GM19395 (cell line): Measurements from ENCODE around the gene NEU1.
"Not testable (repeated sequence)": the region's sequence is repeated elsewhere in the genome, so short reads cannot be mapped to it uniquely, and the experiment has no call there.

Experiments
- ATAC-seq: cut with Tn5 transposase; IDR thresholded peaks from one replicate; pipeline ENCODE4 v1.9.1; 2021; ENCODE audit warnings: mild to moderate bottlenecking, moderate library complexity; ENCODE audit not compliant: unreplicated experiment

NEU1 gene

DNA sequence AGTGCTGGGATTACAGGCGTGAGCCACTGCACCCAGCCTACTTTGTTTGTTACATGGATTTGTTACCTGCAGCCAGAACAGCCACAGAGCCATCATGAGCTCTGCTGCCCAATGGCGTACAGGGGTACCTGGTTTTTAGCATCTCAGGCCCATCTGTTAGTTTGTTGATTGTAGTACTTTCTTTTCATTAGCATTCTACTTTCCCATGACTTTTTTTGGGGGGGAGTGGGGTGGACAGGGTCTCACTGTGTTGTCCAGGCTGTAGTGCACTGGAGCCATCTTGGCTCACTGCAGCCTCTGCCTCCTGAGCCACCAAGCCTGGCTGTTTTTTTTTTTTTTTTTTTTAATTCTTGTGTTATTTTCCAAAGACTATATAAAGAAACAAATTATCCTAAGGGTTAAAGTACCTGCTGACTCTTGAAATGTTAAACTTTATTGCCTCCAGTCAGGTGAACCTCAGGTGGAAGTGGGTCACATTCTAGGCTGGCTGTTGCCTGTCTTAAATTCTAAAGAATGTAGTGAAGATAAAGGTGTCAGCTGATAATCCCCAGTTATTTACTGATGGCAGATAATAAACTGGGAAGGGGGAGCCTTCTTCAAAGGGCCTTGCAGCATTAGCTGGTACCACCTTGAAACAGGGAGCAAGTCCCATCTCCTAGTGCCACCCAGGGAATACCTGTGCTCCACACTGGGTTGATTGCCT, 15.2 kb downstream of the NEU1 start:
- ATAC-seq, result no peak

- ATAC-seq, result no peak
Measured at GRCh38 chr6:31844507-31844906, 18.1 kb downstream of the NEU1 start.

DNA sequence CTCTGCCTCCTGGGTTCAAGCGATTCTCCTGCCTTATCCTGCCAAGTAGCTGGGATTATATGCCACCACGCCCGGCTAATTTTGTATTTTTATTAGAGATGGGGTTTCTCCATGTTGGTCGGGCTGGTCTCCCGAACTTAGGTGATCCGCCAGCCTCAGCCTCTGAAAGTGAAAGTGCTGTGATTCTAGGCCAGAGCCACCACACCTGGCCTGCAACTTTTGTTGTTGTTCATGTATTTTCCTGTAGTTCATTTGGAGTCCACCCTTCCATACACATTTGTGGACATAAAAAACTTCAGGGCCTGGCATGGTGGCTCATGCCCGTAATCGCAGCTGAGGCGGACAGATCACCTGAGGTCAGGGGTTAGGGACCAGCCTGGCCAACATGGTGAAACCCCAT, 20.6 kb downstream of the NEU1 start:
- no peak for ATAC-seq

- not testable (repeated sequence) for ATAC-seq
Measured at GRCh38 chr6:31839779-31840126, 22.9 kb downstream of the NEU1 start.

DNA sequence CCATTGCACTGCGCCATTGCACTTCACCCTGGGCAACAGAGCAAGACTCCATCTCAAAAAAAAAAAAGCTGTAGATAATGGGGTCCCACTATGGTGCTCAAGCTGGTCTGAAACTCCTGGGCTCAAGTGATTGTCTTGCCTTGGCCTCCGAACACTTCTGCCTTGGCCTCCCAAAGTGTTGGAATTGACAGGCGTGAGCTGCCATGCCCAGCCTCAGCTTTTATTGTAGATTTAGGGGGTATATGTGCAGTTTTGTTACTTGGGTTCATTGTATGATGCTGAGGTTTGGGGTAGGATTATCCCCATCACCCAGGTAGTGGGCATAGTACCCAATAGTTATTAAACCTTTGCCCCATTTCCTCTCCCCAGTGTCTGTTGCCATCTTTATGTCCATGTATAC, 23.7 kb downstream of the NEU1 start:
- ATAC-seq, result no peak

- ATAC-seq, result not testable (repeated sequence)
Measured at GRCh38 chr6:31838114-31838553, 24.5 kb downstream of the NEU1 start.

DNA sequence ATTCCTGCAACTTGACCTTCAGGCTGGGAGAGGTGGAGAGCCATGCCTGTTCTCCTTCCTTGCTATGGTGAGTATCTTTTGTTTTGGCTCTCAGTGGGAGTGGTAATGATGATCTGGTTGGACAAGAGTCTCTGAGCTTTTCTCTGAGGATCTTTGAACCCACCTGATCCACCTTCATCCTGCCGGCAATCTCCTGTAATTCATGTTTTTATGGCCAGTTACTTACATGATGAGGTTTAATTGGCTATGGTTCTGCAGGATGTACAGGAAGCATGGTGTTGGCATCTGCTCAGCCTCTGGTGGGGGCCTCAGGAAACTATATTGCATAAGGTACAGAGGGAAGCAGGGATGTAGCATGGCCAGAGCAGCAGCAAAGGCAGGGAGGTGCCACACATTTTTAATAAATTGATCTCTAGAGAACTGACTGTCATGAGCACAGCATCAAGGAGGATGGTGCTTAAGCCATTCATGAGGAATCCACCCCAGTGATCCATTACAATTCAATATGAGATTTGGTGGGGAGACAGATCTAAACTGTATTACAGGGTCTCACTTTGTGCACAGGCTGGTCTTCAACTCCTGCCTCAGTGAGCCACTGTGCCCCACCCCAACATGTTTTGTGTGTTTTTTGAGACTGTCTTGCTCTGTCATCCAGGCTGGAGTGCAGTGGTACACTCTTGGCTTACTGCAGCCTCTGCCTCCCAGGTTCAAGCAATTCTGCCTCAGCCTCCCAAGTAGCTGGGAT, 25.1 kb downstream of the NEU1 start:
- ATAC-seq, result no peak

- ATAC-seq, result no peak
Measured at GRCh38 chr6:31836474-31837368, 25.9 kb downstream of the NEU1 start.

DNA sequence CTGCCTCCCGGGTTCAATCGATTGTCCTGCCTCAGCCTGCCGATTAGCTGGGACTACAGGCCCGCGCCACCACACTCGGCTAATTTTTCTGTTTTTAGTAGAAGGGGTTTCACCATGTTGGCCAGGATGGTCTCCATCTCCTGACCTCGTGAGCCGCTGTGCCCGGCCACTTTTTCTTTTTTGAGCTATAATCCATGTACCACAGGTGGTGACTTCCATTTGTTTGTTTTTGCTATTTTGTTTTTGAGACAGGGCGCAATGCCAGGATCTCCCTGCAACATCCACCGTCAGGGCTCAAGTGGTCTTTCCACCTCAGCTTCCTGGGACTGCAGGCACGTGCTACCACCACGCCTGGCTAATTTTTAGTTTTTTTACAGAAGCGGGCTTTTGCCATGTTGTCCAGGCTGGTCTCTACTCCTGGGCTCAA, 26.6 kb downstream of the NEU1 start:
- ATAC-seq, result no peak

DNA sequence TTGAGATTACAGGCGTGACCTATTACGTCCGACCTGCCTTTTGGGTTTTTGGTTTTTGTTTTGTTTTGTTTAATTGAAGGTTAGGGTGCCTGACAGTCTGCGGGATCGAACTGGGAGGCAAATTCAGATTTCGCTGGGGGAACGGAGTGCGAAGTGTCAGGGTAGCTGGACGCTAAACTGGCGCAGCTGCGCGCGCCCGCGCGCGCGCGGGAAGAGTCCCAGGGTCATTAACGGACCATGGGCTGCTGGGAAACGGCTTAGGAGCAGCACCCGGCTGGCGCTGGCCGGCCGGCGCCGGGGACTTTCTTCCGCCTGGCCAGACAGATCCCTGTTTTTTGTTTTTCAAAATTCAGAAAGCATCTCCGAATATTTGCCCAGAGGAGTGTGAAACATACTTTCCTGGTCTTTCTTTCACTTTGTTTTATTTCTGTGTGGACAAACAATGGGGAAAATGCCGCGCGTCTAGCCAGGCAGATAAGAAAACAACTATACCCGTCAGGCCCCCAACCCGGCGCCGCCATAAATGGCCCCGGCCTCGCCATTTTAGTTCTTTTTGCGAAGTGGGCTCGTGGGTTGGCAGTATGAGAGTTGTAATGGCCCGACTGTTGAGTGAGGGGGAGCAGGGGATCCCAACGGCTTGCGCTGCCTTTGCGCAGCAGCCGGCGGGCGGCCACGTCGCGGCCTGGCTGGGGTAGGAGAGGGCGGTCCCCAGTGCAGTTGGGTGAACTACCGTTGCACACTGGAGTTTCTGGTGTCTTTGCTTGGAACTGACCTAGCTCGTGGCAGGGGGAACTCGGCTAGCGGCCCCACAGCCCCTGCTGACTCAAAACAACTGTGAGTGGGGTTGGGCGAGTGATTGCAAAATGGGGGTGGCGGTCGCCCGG, 28.0 kb downstream of the NEU1 start:
- ATAC-seq, result no peak

GRCh38 chr6:31831350-31832215, 31.0 kb downstream of the NEU1 start:
- ATAC-seq, result no peak

- ATAC-seq, result no peak
Measured at GRCh38 chr6:31830886-31831335, 31.7 kb downstream of the NEU1 start.

GRCh38 chr6:31829633-31830283, 32.9 kb downstream of the NEU1 start:
- ATAC-seq, result no peak

DNA sequence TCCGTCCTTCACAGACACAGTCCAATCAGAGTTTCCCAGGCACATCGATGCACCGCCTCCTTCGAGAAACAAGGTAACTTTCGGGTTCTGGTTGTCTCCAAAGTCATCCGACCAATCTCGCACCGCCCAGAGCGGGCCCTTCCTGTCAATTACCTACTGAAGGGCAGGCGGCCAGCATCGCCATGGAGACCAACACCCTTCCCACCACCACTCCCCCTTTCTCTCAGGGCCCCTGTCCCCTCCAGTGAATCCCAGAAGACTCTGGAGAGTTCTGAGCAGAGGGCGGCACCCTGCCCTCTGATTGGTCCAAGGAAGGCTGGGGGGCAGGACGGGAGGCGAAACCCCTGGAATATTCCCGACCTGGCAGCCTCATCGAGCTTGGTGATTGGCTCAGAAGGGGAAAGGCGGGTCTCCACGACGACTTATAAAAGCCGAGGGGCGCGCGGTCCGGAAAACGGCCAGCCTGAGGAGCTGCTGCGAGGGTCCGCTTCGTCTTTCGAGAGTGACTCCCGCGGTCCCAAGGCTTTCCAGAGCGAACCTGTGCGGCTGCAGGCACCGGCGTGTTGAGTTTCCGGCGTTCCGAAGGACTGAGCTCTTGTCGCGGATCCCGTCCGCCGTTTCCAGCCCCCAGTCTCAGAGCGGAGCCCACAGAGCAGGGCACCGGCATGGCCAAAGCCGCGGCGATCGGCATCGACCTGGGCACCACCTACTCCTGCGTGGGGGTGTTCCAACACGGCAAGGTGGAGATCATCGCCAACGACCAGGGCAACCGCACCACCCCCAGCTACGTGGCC, 35.1 kb downstream of the NEU1 start, which contains the start of gene HSPA1B:
TSS of gene HSPA1B (plus strand) at position 453 of the 794 bp plus-strand sequence. CDS start at position 666, 213 bp downstream.
- peak; percentile 69 for ATAC-seq

- peak; percentile 10 for ATAC-seq
Measured at GRCh38 chr6:31826793-31827285, 35.8 kb downstream of the NEU1 start.

GRCh38 chr6:31825553-31825952, 37.1 kb downstream of the NEU1 start:
- no peak for ATAC-seq

DNA sequence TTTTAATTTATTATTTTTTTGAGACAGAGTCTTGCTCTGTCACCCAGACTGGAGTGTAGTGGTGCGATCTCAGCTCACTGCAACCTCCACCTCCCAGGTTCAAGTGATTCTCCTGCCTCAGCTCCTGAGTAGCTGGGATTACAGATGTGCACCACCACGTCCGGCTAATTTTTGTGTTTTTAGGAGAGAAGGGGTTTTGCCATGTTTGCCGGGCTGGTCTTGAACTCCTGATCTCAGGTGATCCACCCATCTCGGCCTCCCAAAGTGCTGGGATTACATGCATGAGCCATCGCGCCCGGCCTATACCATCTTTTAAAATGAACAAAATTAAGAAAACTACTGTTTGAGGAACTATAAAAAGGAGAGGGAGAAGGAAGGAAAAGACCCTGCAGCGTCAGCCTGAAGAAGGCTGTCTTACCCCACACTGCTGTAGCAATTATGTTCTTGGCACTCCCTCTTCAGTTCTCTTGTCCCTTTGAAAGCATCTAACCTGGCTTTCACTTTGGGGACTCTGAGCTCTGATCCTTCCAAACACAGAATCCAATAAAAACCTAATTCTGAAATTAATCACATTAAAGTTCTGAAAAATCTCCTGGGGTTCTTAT, 38.9 kb downstream of the NEU1 start:
- ATAC-seq, result not testable (repeated sequence)
